Measurements from ENCODE around the gene TCOF1.

GRCh38 chr5:150407096-150407720 lies 49.7 kb downstream of the TCOF1 start:
- TF ChIP-seq REST (IDR thresholded peaks at IDR 0.05; ENCODE audit: low read depth) (no peak), EP300 (IDR thresholded peaks at IDR 0.05; ENCODE audit: borderline replicate concordance) (no peak), YY1 (IDR thresholded peaks at IDR 0.05; ENCODE audit: low read depth) (no peak), TAF1 (IDR thresholded peaks at IDR 0.05; ENCODE audit: low read depth) (no peak), RAD21 (IDR thresholded peaks at IDR 0.05; ENCODE audit: low read depth) (no peak), ZBTB7A (IDR thresholded peaks at IDR 0.05; ENCODE audit: low read depth) (no peak), TCF12 (IDR thresholded peaks at IDR 0.05; ENCODE audit: low read depth) (no peak), MAX (IDR thresholded peaks at IDR 0.05) (no peak), USF1 (IDR thresholded peaks at IDR 0.05) (no peak), CREB1 (IDR thresholded peaks at IDR 0.05; ENCODE audit: low read depth) (no peak), CEBPB (IDR thresholded peaks at IDR 0.05) (no peak)
